HEK293 (cell line): Measurements from ENCODE around the gene MLLT6.

Source experiments
- CTCF ChIA-PET: fragments of 350-600 bp; formaldehyde crosslinking; extraction: SDS; loops from one replicate; lab custom pipeline; 2021; ENCODE audit warnings: antibody characterized with exemption; lab: Yijun Ruan, JAX
- POLR2A ChIA-PET: fragments of 300-600 bp; formaldehyde crosslinking; extraction: SDS; loops from one replicate; lab custom pipeline; 2020; ENCODE audit warnings: antibody characterized with exemption, inconsistent platforms; lab: Yijun Ruan, JAX
- H3K27ac ChIP-seq: fragments of 200-500 bp; sonication (Bioruptor generic); 2 replicates; pipeline ENCODE4 v1.5.1; 2014; ENCODE audit warnings: low read depth, low read length, control low read depth, inconsistent platforms; ENCODE audit errors: extremely low read depth
- H3K36me3 ChIP-seq, 2 experiments: fragments of 200-500 bp in 1 of 2; sonication (Bioruptor generic) in 1 of 2; 1 replicate in 1 of 2; 2 replicates in 1 of 2; pipeline ENCODE4 v1.5.1; 2014 to 2017; ENCODE audit warnings: inconsistent platforms in 2 of 2, low read length in 2 of 2; ENCODE audit not compliant: control insufficient read depth in 2 of 2, insufficient read depth in 1 of 2
- H3K4me1 ChIP-seq: fragments of 200-500 bp; sonication (Bioruptor generic); 2 replicates; pipeline ENCODE4 v1.5.1; 2014; ENCODE audit warnings: mild to moderate bottlenecking, low read length, inconsistent platforms; ENCODE audit not compliant: control insufficient read depth, insufficient read depth
- H3K4me3 ChIP-seq: 2 replicates; pipeline ENCODE4 v1.5.1; 2011; ENCODE audit warnings: low read depth, mild to moderate bottlenecking, control low read depth, low read length, moderate library complexity
- H3K9me3 ChIP-seq: fragments of 200-500 bp; sonication (Bioruptor generic); 2 replicates; pipeline ENCODE4 v1.5.1; 2014; ENCODE audit warnings: low read depth, low read length, inconsistent platforms; ENCODE audit not compliant: control insufficient read depth, insufficient read depth
- BCL11A ChIP-seq: fragments of 450-650 bp; formaldehyde crosslinking; IDR thresholded peaks from 2 replicates; pipeline ENCODE4 v1.5.1; 2016; ENCODE audit warnings: low read depth, missing biosample characterization, missing genetic modification characterization
- EGR2 ChIP-seq: fragments of 450-650 bp; formaldehyde crosslinking; IDR thresholded peaks from 2 replicates; pipeline ENCODE4 v1.5.1; 2016; ENCODE audit warnings: low read depth, missing biosample characterization, missing genetic modification characterization
- KLF1 ChIP-seq: fragments of 450-650 bp; formaldehyde crosslinking; IDR thresholded peaks from 2 replicates; pipeline ENCODE4 v1.5.1; 2016; ENCODE audit warnings: missing biosample characterization, missing genetic modification characterization
- MZF1 ChIP-seq: fragments of 450-650 bp; formaldehyde crosslinking; IDR thresholded peaks from 2 replicates; pipeline ENCODE4 v1.5.1; 2017; ENCODE audit warnings: missing biosample characterization, missing genetic modification characterization, borderline replicate concordance
- RBAK ChIP-seq: fragments of 450-650 bp; formaldehyde crosslinking; IDR thresholded peaks from 2 replicates; pipeline ENCODE4 v1.5.1; 2016; ENCODE audit warnings: missing biosample characterization, missing genetic modification characterization
- SCRT2 ChIP-seq: fragments of 450-650 bp; formaldehyde crosslinking; IDR thresholded peaks from 2 replicates; pipeline ENCODE4 v1.5.1; 2016; ENCODE audit warnings: missing biosample characterization, missing genetic modification characterization
- ZBTB20 ChIP-seq: fragments of 450-650 bp; formaldehyde crosslinking; IDR thresholded peaks from 2 replicates; pipeline ENCODE4 v1.5.1; 2016; ENCODE audit warnings: missing biosample characterization, missing genetic modification characterization
- ZBTB21 ChIP-seq: fragments of 450-650 bp; formaldehyde crosslinking; IDR thresholded peaks from 2 replicates; pipeline ENCODE4 v1.5.1; 2017; ENCODE audit warnings: missing biosample characterization, missing genetic modification characterization
- ZBTB7A ChIP-seq: fragments of 450-650 bp; formaldehyde crosslinking; IDR thresholded peaks from 2 replicates; pipeline ENCODE4 v1.5.1; 2016; ENCODE audit warnings: low read depth, missing biosample characterization, missing genetic modification characterization
- ZFP69B ChIP-seq: fragments of 450-650 bp; formaldehyde crosslinking; IDR thresholded peaks from 2 replicates; pipeline ENCODE4 v1.5.1; 2016; ENCODE audit warnings: missing biosample characterization, missing genetic modification characterization
- ZNF114 ChIP-seq: fragments of 450-650 bp; formaldehyde crosslinking; IDR thresholded peaks from 2 replicates; pipeline ENCODE4 v1.5.0; 2017; ENCODE audit warnings: missing biosample characterization, missing genetic modification characterization
- ZNF148 ChIP-seq: fragments of 450-650 bp; formaldehyde crosslinking; IDR thresholded peaks from 2 replicates; pipeline ENCODE4 v1.5.0; 2017; ENCODE audit warnings: missing biosample characterization, missing genetic modification characterization, borderline replicate concordance
- ZNF280C ChIP-seq: fragments of 450-650 bp; formaldehyde crosslinking; IDR thresholded peaks from 2 replicates; pipeline ENCODE4 v1.5.1; 2016; ENCODE audit warnings: missing biosample characterization, missing genetic modification characterization
- ZNF341 ChIP-seq: fragments of 450-650 bp; formaldehyde crosslinking; IDR thresholded peaks from 2 replicates; pipeline ENCODE4; 2016; ENCODE audit warnings: low read depth, missing biosample characterization, missing genetic modification characterization
- ZNF394 ChIP-seq: fragments of 450-650 bp; formaldehyde crosslinking; IDR thresholded peaks from 2 replicates; pipeline ENCODE4 v1.5.1; 2016; ENCODE audit warnings: missing biosample characterization, missing genetic modification characterization, mild to moderate bottlenecking, moderate library complexity, borderline replicate concordance
- ZNF398 ChIP-seq: fragments of 450-650 bp; formaldehyde crosslinking; IDR thresholded peaks from 2 replicates; pipeline ENCODE4 v1.5.1; 2017; ENCODE audit warnings: missing biosample characterization, missing genetic modification characterization
- ZNF404 ChIP-seq: fragments of 450-650 bp; formaldehyde crosslinking; IDR thresholded peaks from 2 replicates; pipeline ENCODE4 v1.5.1; 2017; ENCODE audit warnings: missing biosample characterization, missing genetic modification characterization
- ZNF426 ChIP-seq: fragments of 450-650 bp; formaldehyde crosslinking; IDR thresholded peaks from 2 replicates; pipeline ENCODE4 v1.5.1; 2017; ENCODE audit warnings: missing biosample characterization, missing genetic modification characterization, mild to moderate bottlenecking, inconsistent platforms, moderate library complexity
- ZNF521 ChIP-seq: fragments of 450-650 bp; formaldehyde crosslinking; IDR thresholded peaks from 2 replicates; pipeline ENCODE4 v1.5.1; 2017; ENCODE audit warnings: missing biosample characterization, mild to moderate bottlenecking, missing genetic modification characterization
- ZNF561 ChIP-seq: fragments of 450-650 bp; IDR thresholded peaks from 2 replicates; pipeline ENCODE4 v1.5.1; 2018; ENCODE audit warnings: missing biosample characterization, missing genetic modification characterization, borderline replicate concordance
- ZNF571 ChIP-seq: fragments of 450-650 bp; formaldehyde crosslinking; IDR thresholded peaks from 2 replicates; pipeline ENCODE4 v1.5.0; 2017; ENCODE audit warnings: missing biosample characterization, missing genetic modification characterization
- ZNF664 ChIP-seq: fragments of 450-650 bp; formaldehyde crosslinking; IDR thresholded peaks from 2 replicates; pipeline ENCODE4 v1.5.1; 2016; ENCODE audit warnings: missing biosample characterization, missing genetic modification characterization

The MLLT6 gene

GRCh38 chr17:38740044-38740443, 35.0 kb downstream of the MLLT6 start (continued):
- TF ChIP-seq ZBTB7A = no peak
- no peak for TF ChIP-seq ZNF114 (tag by site-specific recombination)
- no peak for TF ChIP-seq MZF1 (tag by site-specific recombination)
- no peak for TF ChIP-seq ZBTB21 (tag by site-specific recombination)
- TF ChIP-seq ZBTB20 (tag by site-specific recombination) = no peak

GRCh38 chr17:38740806-38741205, 35.7 kb downstream of the MLLT6 start:
- POLR2A ChIA-PET = no interaction called here
- CTCF ChIA-PET = interaction anchor here (1.0 kb wide), 1 partner anchor 64 kb away, joined by 3 read pairs; no protein-coding TSS in a partner anchor
- H3K27ac ChIP-seq = no peak overlapping the region
- no peak overlapping the region for H3K4me3 ChIP-seq
- TF ChIP-seq KLF1 (tag by site-specific recombination) (no peak), ZNF404 (no peak), ZNF426 (no peak), ZNF664 (no peak), ZNF280C (tag by site-specific recombination) (no peak), ZNF521 (tag by site-specific recombination) (no peak), ZNF398 (tag by site-specific recombination) (no peak), EGR2 (tag by site-specific recombination) (no peak), ZNF394 (tag by site-specific recombination) (no peak), ZFP69B (tag by site-specific recombination) (no peak)
- no peaks in the 10 kb centered on the region for H3K9me3 ChIP-seq
- H3K4me1 ChIP-seq = peaks cover 25% of the 10 kb centered on the region
- peaks cover 13 to 44% of the 10 kb centered on the region in 2 experiments; a peak in 2 of 3 replicates for H3K36me3 ChIP-seq

- peaks cover 13 to 37% of the 10 kb centered on the region in 2 experiments; a peak in 2 of 3 replicates for H3K36me3 ChIP-seq
- TF ChIP-seq ZNF341 (tag by site-specific recombination) (peak; percentile 34), ZNF571 (tag by site-specific recombination) (no peak), SCRT2 (no peak), RBAK (tag by site-specific recombination) (no peak), ZNF148 (tag by site-specific recombination) (no peak), ZNF561 (tag by site-specific recombination) (no peak), BCL11A (no peak)
- TF ChIP-seq, all 188 proteins: peak for 1
- CTCF ChIA-PET = no interaction called here
- peaks cover 31% of the 10 kb centered on the region for H3K4me1 ChIP-seq
- no peak overlapping the region for H3K27ac ChIP-seq
- no peaks in the 10 kb centered on the region for H3K9me3 ChIP-seq
- H3K4me3 ChIP-seq = no peak overlapping the region
- POLR2A ChIA-PET = interaction anchor here (1.2 kb wide), 1 partner anchor 10 kb away, joined by 4 read pairs; no protein-coding TSS in a partner anchor
These were observed 36.4 kb downstream of the MLLT6 start for GRCh38 chr17:38741461-38741860.
